ENCODE data around the gene MBOAT1. TPM values are rescaled to one million over a fixed set of nuclear protein-coding genes. Genes with fewer than 3 reads are reported as not detected.

The MBOAT1 gene
- total RNA-seq, 1 donor from 2014 or later = 6.4 TPM

DNA sequence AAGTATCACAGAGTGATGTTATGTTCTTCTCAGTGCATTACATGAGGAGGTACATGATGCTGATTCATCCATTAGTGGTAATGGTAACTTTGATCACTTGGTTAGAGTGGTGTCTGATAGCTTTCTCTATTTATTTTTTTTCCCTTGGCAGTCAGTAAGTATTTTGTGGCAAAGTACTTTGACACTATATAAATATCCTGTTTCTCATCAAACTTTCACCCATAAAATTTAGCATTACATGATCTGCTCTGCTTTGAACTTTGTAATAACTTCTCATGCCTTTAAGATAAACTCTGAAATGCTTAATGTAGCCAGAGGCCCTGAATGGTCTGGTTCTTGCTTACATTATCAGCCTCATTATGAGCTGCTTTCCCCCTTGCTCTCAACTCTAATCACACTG is 127.9 kb downstream of the MBOAT1 start:
- no peak overlapping the region for H3K4me3 Mint-ChIP-seq (ENCODE audit: unreplicated experiment)
- H3K9me3 Mint-ChIP-seq (ENCODE audit: unreplicated experiment) = peaks cover 2% of the 10 kb centered on the region
- Histone ChIP-seq H3K9ac (ENCODE audit: low read length) (no peak overlapping the region), H3K4me3 (ENCODE audit: insufficient read depth, low read depth, low read length) (no peak overlapping the region), H4K20me1 (ENCODE audit: insufficient read depth, low read length) (no peaks in the 10 kb centered on the region), H3K27ac (ENCODE audit: low read depth, low read length) (no peak overlapping the region), H3K79me2 (ENCODE audit: insufficient read depth, low read length) (no peaks in the 10 kb centered on the region), H3K4me1 (ENCODE audit: insufficient read depth, low read length) (no peaks in the 10 kb centered on the region), H3K27me3 (ENCODE audit: insufficient read depth, low read length) (no peaks in the 10 kb centered on the region), H3K9me3 (ENCODE audit: insufficient read depth, low read depth, low read length) (no peaks in the 10 kb centered on the region), H3K4me2 (ENCODE audit: low read length) (no peak overlapping the region), H2AFZ (ENCODE audit: low read depth, low read length) (no peak overlapping the region), H3K36me3 (ENCODE audit: insufficient read depth, low read length) (no peaks in the 10 kb centered on the region)
- DNase-seq (ENCODE audit: low read depth) (no peak), FAIRE-seq (no peak)
- H3K4me1 Mint-ChIP-seq (ENCODE audit: low read depth, unreplicated experiment) = no peaks in the 10 kb centered on the region
- TF ChIP-seq EZH2 (IDR thresholded peaks at IDR 0.05; ENCODE audit: insufficient read depth, low read length) = no peak
- TF ChIP-seq CTCF (IDR thresholded peaks at IDR 0.05; ENCODE audit: insufficient read depth, low read depth, low read length) = no peak
- H3K36me3 Mint-ChIP-seq (ENCODE audit: low read depth, unreplicated experiment) = no peaks in the 10 kb centered on the region
- H3K27ac Mint-ChIP-seq (ENCODE audit: unreplicated experiment) = no peak overlapping the region
- H3K27me3 Mint-ChIP-seq (ENCODE audit: low read depth, unreplicated experiment) = no peaks in the 10 kb centered on the region

DNA sequence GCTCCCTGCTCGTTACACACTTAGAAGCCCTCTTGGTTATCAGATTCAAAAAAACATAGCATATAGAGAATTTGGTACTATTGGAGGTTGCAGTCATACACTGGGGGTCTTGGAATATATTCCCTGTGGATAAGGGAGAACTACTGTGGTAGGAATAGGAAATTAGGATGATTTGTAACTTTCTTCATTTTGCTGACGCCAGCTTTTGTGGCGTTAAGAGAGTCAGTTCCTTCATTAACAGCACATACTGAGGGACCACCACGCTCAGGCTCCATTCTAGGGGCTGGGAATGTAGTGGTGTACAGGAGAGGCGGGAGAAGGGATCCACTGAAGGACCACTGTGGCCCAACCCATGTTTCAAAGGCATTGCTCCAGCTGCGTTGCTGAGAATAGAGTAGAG is 140.3 kb downstream of the MBOAT1 start:
- no peaks in the 10 kb centered on the region for H3K9me3 ChIP-seq (ENCODE audit: insufficient read depth, low read depth, low read length)
- H3K27ac ChIP-seq (ENCODE audit: low read depth, low read length) = no peak overlapping the region
- Mint-ChIP-seq H3K36me3 (ENCODE audit: low read depth, unreplicated experiment) (peaks cover 1% of the 10 kb centered on the region), H3K27me3 (ENCODE audit: low read depth, unreplicated experiment) (no peaks in the 10 kb centered on the region), H3K4me3 (ENCODE audit: unreplicated experiment) (no peak overlapping the region), H3K4me1 (ENCODE audit: low read depth, unreplicated experiment) (no peaks in the 10 kb centered on the region), H3K9me3 (ENCODE audit: unreplicated experiment) (peaks cover 8% of the 10 kb centered on the region), H3K27ac (ENCODE audit: unreplicated experiment) (no peak overlapping the region)
- no peak for DNase-seq (ENCODE audit: low read depth)
- TF ChIP-seq CTCF (IDR thresholded peaks at IDR 0.05; ENCODE audit: insufficient read depth, low read depth, low read length) (no peak), EZH2 (IDR thresholded peaks at IDR 0.05; ENCODE audit: insufficient read depth, low read length) (no peak)
- no peaks in the 10 kb centered on the region for H3K27me3 ChIP-seq (ENCODE audit: insufficient read depth, low read length)
- no peaks in the 10 kb centered on the region for H3K4me1 ChIP-seq (ENCODE audit: insufficient read depth, low read length)
- no peak overlapping the region for H3K4me3 ChIP-seq (ENCODE audit: insufficient read depth, low read depth, low read length)
- no peaks in the 10 kb centered on the region for H3K36me3 ChIP-seq (ENCODE audit: insufficient read depth, low read length)
- no peak for FAIRE-seq
- no peaks in the 10 kb centered on the region for H3K79me2 ChIP-seq (ENCODE audit: insufficient read depth, low read length)
- no peak overlapping the region for H3K4me2 ChIP-seq (ENCODE audit: low read length)
- H4K20me1 ChIP-seq (ENCODE audit: insufficient read depth, low read length) = no peaks in the 10 kb centered on the region
- no peak overlapping the region for H2AFZ ChIP-seq (ENCODE audit: low read depth, low read length)
- no peak overlapping the region for H3K9ac ChIP-seq (ENCODE audit: low read length)

DNA sequence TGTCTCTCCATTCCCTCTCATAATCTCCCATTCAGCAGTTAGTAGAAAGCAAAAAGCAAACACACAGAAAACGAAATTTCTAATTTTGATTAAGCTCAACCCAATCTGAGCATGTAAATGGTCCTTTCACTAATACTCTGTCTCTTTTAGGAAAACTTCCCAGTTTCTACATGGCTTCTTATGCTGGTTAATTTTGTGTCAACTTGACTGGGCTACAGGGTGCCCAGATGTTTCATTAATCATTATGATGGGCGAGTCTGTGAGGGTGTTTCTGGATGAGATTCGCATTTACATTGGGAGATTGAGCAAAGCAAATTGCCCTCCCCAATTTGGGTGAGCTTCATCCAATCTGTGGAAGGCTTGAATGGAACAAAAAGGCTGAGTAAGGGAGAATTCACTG is 142.2 kb downstream of the MBOAT1 start:
- Histone ChIP-seq H3K36me3 (ENCODE audit: insufficient read depth, low read length) (no peaks in the 10 kb centered on the region), H3K27ac (ENCODE audit: low read depth, low read length) (no peak overlapping the region), H3K9ac (ENCODE audit: low read length) (no peak overlapping the region), H2AFZ (ENCODE audit: low read depth, low read length) (no peak overlapping the region), H4K20me1 (ENCODE audit: insufficient read depth, low read length) (no peaks in the 10 kb centered on the region), H3K27me3 (ENCODE audit: insufficient read depth, low read length) (no peaks in the 10 kb centered on the region), H3K4me1 (ENCODE audit: insufficient read depth, low read length) (no peaks in the 10 kb centered on the region), H3K79me2 (ENCODE audit: insufficient read depth, low read length) (no peaks in the 10 kb centered on the region), H3K9me3 (ENCODE audit: insufficient read depth, low read depth, low read length) (no peaks in the 10 kb centered on the region), H3K4me2 (ENCODE audit: low read length) (no peak overlapping the region), H3K4me3 (ENCODE audit: insufficient read depth, low read depth, low read length) (no peak overlapping the region)
- no peak overlapping the region for H3K4me3 Mint-ChIP-seq (ENCODE audit: unreplicated experiment)
- H3K27ac Mint-ChIP-seq (ENCODE audit: unreplicated experiment) = no peak overlapping the region
- H3K4me1 Mint-ChIP-seq (ENCODE audit: low read depth, unreplicated experiment) = no peaks in the 10 kb centered on the region
- no peaks in the 10 kb centered on the region for H3K27me3 Mint-ChIP-seq (ENCODE audit: low read depth, unreplicated experiment)
- FAIRE-seq (no peak), DNase-seq (ENCODE audit: low read depth) (no peak)
- H3K36me3 Mint-ChIP-seq (ENCODE audit: low read depth, unreplicated experiment) = peaks cover 1% of the 10 kb centered on the region
- TF ChIP-seq EZH2 (IDR thresholded peaks at IDR 0.05; ENCODE audit: insufficient read depth, low read length) (no peak), CTCF (IDR thresholded peaks at IDR 0.05; ENCODE audit: insufficient read depth, low read depth, low read length) (no peak)
- H3K9me3 Mint-ChIP-seq (ENCODE audit: unreplicated experiment) = peaks cover 8% of the 10 kb centered on the region

Data from astrocyte (in vitro differentiated cells and primary cell).